ENCODE data around the gene UQCC2.

UQCC2 gene

DNA sequence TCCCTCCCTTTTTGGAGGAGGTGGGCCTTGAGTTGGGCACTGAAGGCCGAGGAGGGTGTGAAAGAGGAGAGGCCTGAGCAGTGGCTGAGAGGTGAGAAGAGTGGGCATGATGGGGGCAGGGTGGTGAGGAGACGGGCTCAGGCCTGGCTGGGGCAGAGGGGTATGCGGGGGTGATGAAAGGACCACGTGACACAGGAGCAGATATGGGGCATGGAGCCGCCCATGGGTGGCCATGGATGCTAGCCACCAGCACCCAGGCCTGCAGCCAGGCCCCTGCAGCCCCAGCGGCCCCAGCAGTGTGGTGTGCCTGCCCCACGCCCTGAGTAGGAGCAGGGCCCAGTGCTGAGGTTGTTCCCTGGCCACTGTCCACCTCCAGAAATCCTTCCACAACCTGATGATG, 26.5 kb downstream of the UQCC2 start:
- Histone ChIP-seq H3K27me3 (ENCODE audit: control insufficient read depth, insufficient read depth, low read length) (no peaks in the 10 kb centered on the region), H3K27ac (ENCODE audit: low read length) (no peak overlapping the region), H3K4me3 (ENCODE audit: low read length) (no peak overlapping the region), H3K9me3 (ENCODE audit: control insufficient read depth, low read depth, low read length) (no peaks in the 10 kb centered on the region), H3K36me3 (ENCODE audit: control insufficient read depth, low read depth, low read length) (peaks cover 41% of the 10 kb centered on the region), H3K9ac (ENCODE audit: low read length) (no peak overlapping the region), H3K4me1 (ENCODE audit: control insufficient read depth, low read depth, low read length) (no peaks in the 10 kb centered on the region)

GRCh38 chr6:33684428-33684896, 27.0 kb downstream of the UQCC2 start:
- Histone ChIP-seq H3K9ac (ENCODE audit: low read length) (no peak overlapping the region), H3K9me3 (ENCODE audit: control insufficient read depth, low read depth, low read length) (no peaks in the 10 kb centered on the region), H3K27ac (ENCODE audit: low read length) (no peak overlapping the region), H3K4me3 (ENCODE audit: low read length) (no peak overlapping the region), H3K27me3 (ENCODE audit: control insufficient read depth, insufficient read depth, low read length) (no peaks in the 10 kb centered on the region), H3K36me3 (ENCODE audit: control insufficient read depth, low read depth, low read length) (peaks cover 47% of the 10 kb centered on the region), H3K4me1 (ENCODE audit: control insufficient read depth, low read depth, low read length) (no peaks in the 10 kb centered on the region)

GRCh38 chr6:33683576-33684427, 27.7 kb downstream of the UQCC2 start:
- H3K9ac ChIP-seq (ENCODE audit: low read length) = no peak overlapping the region
- H3K36me3 ChIP-seq (ENCODE audit: control insufficient read depth, low read depth, low read length) = peaks cover 53% of the 10 kb centered on the region
- H3K9me3 ChIP-seq (ENCODE audit: control insufficient read depth, low read depth, low read length) = no peaks in the 10 kb centered on the region
- no peaks in the 10 kb centered on the region for H3K4me1 ChIP-seq (ENCODE audit: control insufficient read depth, low read depth, low read length)
- H3K27me3 ChIP-seq (ENCODE audit: control insufficient read depth, insufficient read depth, low read length) = no peaks in the 10 kb centered on the region
- H3K4me3 ChIP-seq (ENCODE audit: low read length) = no peak overlapping the region
- H3K27ac ChIP-seq (ENCODE audit: low read length) = no peak overlapping the region

GRCh38 chr6:33683051-33683571, 28.4 kb downstream of the UQCC2 start:
- Histone ChIP-seq H3K9me3 (ENCODE audit: control insufficient read depth, low read depth, low read length) (no peaks in the 10 kb centered on the region), H3K4me1 (ENCODE audit: control insufficient read depth, low read depth, low read length) (no peaks in the 10 kb centered on the region), H3K36me3 (ENCODE audit: control insufficient read depth, low read depth, low read length) (peaks cover 51% of the 10 kb centered on the region), H3K9ac (ENCODE audit: low read length) (no peak overlapping the region), H3K27me3 (ENCODE audit: control insufficient read depth, insufficient read depth, low read length) (no peaks in the 10 kb centered on the region), H3K4me3 (ENCODE audit: low read length) (no peak overlapping the region), H3K27ac (ENCODE audit: low read length) (no peak overlapping the region)

DNA sequence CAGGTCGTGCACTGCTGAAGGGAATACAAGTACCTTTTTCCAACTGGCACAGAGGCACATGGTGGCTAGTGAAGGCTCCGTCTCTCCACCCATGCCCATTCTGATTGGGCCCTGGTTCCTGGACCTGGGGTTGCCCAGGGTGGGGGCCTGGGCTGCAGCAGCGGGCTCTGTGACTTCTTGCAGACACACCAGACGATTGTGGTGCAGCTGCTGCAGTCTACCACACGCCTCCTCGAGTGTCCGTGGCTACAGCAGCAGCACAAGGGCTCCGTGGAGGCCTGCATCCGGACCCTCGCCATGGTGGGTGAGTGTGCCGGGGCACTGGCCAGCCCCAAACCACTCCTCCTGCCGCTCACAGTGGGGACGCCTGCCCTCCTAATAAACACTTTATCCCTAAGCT, 29.2 kb downstream of the UQCC2 start:
- no peak overlapping the region for H3K9ac ChIP-seq (ENCODE audit: low read length)
- H3K9me3 ChIP-seq (ENCODE audit: control insufficient read depth, low read depth, low read length) = no peaks in the 10 kb centered on the region
- H3K4me3 ChIP-seq (ENCODE audit: low read length) = no peak overlapping the region
- no peaks in the 10 kb centered on the region for H3K27me3 ChIP-seq (ENCODE audit: control insufficient read depth, insufficient read depth, low read length)
- no peak overlapping the region for H3K27ac ChIP-seq (ENCODE audit: low read length)
- H3K36me3 ChIP-seq (ENCODE audit: control insufficient read depth, low read depth, low read length) = peaks cover 51% of the 10 kb centered on the region
- no peaks in the 10 kb centered on the region for H3K4me1 ChIP-seq (ENCODE audit: control insufficient read depth, low read depth, low read length)

GRCh38 chr6:33679761-33680160, 31.7 kb downstream of the UQCC2 start:
- Histone ChIP-seq H3K36me3 (ENCODE audit: control insufficient read depth, low read depth, low read length) (peaks cover 36% of the 10 kb centered on the region), H3K4me1 (ENCODE audit: control insufficient read depth, low read depth, low read length) (no peaks in the 10 kb centered on the region), H3K9me3 (ENCODE audit: control insufficient read depth, low read depth, low read length) (no peaks in the 10 kb centered on the region), H3K4me3 (ENCODE audit: low read length) (no peak overlapping the region), H3K27me3 (ENCODE audit: control insufficient read depth, insufficient read depth, low read length) (no peaks in the 10 kb centered on the region), H3K27ac (ENCODE audit: low read length) (no peak overlapping the region), H3K9ac (ENCODE audit: low read length) (no peak overlapping the region)

GRCh38 chr6:33678932-33679490, 32.5 kb downstream of the UQCC2 start:
- no peak overlapping the region for H3K27ac ChIP-seq (ENCODE audit: low read length)
- peaks cover 31% of the 10 kb centered on the region for H3K36me3 ChIP-seq (ENCODE audit: control insufficient read depth, low read depth, low read length)
- no peak overlapping the region for H3K4me3 ChIP-seq (ENCODE audit: low read length)

DNA sequence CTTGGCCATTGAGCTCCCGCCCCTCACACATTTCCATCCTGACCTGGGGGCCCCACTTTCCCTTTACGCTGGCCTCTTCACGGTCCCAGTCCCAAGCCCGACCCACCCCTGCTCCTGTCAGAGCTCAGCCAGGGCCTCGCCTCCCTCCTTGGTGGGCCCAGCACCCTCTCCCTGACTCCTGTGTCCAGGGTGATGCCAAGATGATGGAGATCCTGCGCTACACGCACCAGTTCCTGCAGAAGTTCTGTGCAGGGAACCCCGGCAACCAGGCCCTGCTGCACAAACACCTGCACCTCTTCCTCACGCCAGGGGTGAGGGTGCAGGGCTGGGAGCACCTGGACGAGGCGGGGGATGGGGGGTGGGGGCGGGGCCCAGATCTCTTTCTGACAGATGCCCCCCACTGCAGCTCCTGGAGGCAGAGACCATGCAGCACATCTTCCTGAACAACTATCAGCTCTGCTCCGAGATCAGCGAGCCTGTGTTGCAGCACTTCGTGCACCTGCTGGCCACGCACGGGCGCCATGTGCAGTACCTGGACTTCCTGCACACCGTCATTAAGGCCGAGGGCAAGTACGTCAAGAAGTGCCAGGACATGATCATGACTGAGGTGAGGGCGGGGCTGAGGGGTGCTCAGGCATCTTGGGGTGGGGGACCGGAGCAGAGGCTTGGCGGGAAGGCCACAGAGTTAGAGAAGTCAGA, 33.1 kb downstream of the UQCC2 start:
- H3K9ac ChIP-seq (ENCODE audit: low read length) = no peak overlapping the region
- peaks cover 31% of the 10 kb centered on the region for H3K36me3 ChIP-seq (ENCODE audit: control insufficient read depth, low read depth, low read length)

More at GRCh38 chr6:33678932-33679490, 32.5 kb downstream of the UQCC2 start:
- Histone ChIP-seq H3K4me1 (ENCODE audit: control insufficient read depth, low read depth, low read length) (no peaks in the 10 kb centered on the region), H3K9ac (ENCODE audit: low read length) (no peak overlapping the region), H3K27me3 (ENCODE audit: control insufficient read depth, insufficient read depth, low read length) (no peaks in the 10 kb centered on the region), H3K9me3 (ENCODE audit: control insufficient read depth, low read depth, low read length) (no peaks in the 10 kb centered on the region)

GRCh38 chr6:33677689-33678088, 33.8 kb downstream of the UQCC2 start:
- Histone ChIP-seq H3K27me3 (ENCODE audit: control insufficient read depth, insufficient read depth, low read length) (no peaks in the 10 kb centered on the region), H3K27ac (ENCODE audit: low read length) (no peak overlapping the region), H3K4me1 (ENCODE audit: control insufficient read depth, low read depth, low read length) (no peaks in the 10 kb centered on the region), H3K9ac (ENCODE audit: low read length) (no peak overlapping the region), H3K36me3 (ENCODE audit: control insufficient read depth, low read depth, low read length) (peaks cover 26% of the 10 kb centered on the region), H3K9me3 (ENCODE audit: control insufficient read depth, low read depth, low read length) (no peaks in the 10 kb centered on the region), H3K4me3 (ENCODE audit: low read length) (no peak overlapping the region)

More for the DNA sequence above, 33.1 kb downstream of the UQCC2 start:
- no peak overlapping the region for H3K27ac ChIP-seq (ENCODE audit: low read length)
- no peaks in the 10 kb centered on the region for H3K4me1 ChIP-seq (ENCODE audit: control insufficient read depth, low read depth, low read length)
- no peak overlapping the region for H3K4me3 ChIP-seq (ENCODE audit: low read length)
- no peaks in the 10 kb centered on the region for H3K9me3 ChIP-seq (ENCODE audit: control insufficient read depth, low read depth, low read length)
- no peaks in the 10 kb centered on the region for H3K27me3 ChIP-seq (ENCODE audit: control insufficient read depth, insufficient read depth, low read length)

- H3K27me3 ChIP-seq (ENCODE audit: control insufficient read depth, insufficient read depth, low read length) = no peaks in the 10 kb centered on the region
- no peak overlapping the region for H3K9ac ChIP-seq (ENCODE audit: low read length)
- H3K27ac ChIP-seq (ENCODE audit: low read length) = no peak overlapping the region
- no peaks in the 10 kb centered on the region for H3K9me3 ChIP-seq (ENCODE audit: control insufficient read depth, low read depth, low read length)
- H3K4me1 ChIP-seq (ENCODE audit: control insufficient read depth, low read depth, low read length) = no peaks in the 10 kb centered on the region
- H3K4me3 ChIP-seq (ENCODE audit: low read length) = no peak overlapping the region
- H3K36me3 ChIP-seq (ENCODE audit: control insufficient read depth, low read depth, low read length) = peaks cover 24% of the 10 kb centered on the region
Measured at GRCh38 chr6:33677143-33677660, 34.3 kb downstream of the UQCC2 start.

GRCh38 chr6:33676416-33677142, 34.9 kb downstream of the UQCC2 start:
- Histone ChIP-seq H3K4me1 (ENCODE audit: control insufficient read depth, low read depth, low read length) (no peaks in the 10 kb centered on the region), H3K9ac (ENCODE audit: low read length) (no peak overlapping the region), H3K4me3 (ENCODE audit: low read length) (no peak overlapping the region), H3K9me3 (ENCODE audit: control insufficient read depth, low read depth, low read length) (no peaks in the 10 kb centered on the region), H3K27me3 (ENCODE audit: control insufficient read depth, insufficient read depth, low read length) (no peaks in the 10 kb centered on the region), H3K36me3 (ENCODE audit: control insufficient read depth, low read depth, low read length) (peaks cover 26% of the 10 kb centered on the region), H3K27ac (ENCODE audit: low read length) (no peak overlapping the region)
